SK-N-SH (cell line): ENCODE results near the gene DAZAP2. TPM values are rescaled to one million over a fixed set of nuclear protein-coding genes. Genes with fewer than 3 reads are reported as not detected.

Source experiments
- CTCF ChIA-PET: fragments of 300-600, 350-600 bp; formaldehyde crosslinking; extraction: SDS; loops from one replicate; lab custom pipeline; 2021; lab: Yijun Ruan, JAX
- POLR2A ChIA-PET: fragments of 350-600 bp; sonication (Branson Sonifier 250); formaldehyde crosslinking; extraction: SDS; loops from one replicate; lab custom pipeline; 2020; ENCODE audit warnings: antibody characterized with exemption, inconsistent platforms; lab: Yijun Ruan, JAX
- DNase-seq: peaks from one replicate; pipeline ENCODE4 v3.0.0; 2012
- H2AFZ ChIP-seq: fragments of 200-600 bp; sonication (generic); 2 replicates; pipeline ENCODE4 v1.8.1; 2016; ENCODE audit warnings: antibody characterized with exemption, mild to moderate bottlenecking, low read depth
- H3F3A ChIP-seq: fragments of 200-600 bp; sonication (generic); replicated peaks from 2 replicates; pipeline ENCODE3; 2016; ENCODE audit warnings: antibody characterized with exemption, mild to moderate bottlenecking; ENCODE audit not compliant: insufficient read depth
- H3K27ac ChIP-seq, 2 experiments: fragments of 200-500 bp in 1 of 2; fragments of 200-600 bp in 1 of 2; sonication (Bioruptor generic) in 1 of 2; sonication (generic), shearing (Covaris generic) in 1 of 2; 2 replicates each; pipeline versions ENCODE4 v1.5.1 to v1.6.1; 2014 to 2016; ENCODE audit warnings: low read depth in 2 of 2, inconsistent platforms in 1 of 2, low read length in 1 of 2, mild to moderate bottlenecking in 1 of 2, mixed read lengths in 1 of 2
- H3K27me3 ChIP-seq: fragments of 200-600 bp; sonication (generic), shearing (Covaris generic); 2 replicates; pipeline ENCODE4 v1.6.1; 2016; ENCODE audit warnings: mixed run types; ENCODE audit not compliant: insufficient read depth
- H3K36me3 ChIP-seq, 2 experiments: fragments of 200-500 bp in 1 of 2; fragments of 200-600 bp in 1 of 2; sonication (Bioruptor generic) in 1 of 2; sonication (generic) in 1 of 2; replicated peaks in 1 of 2; 2 replicates each; pipeline versions ENCODE3 to v1.5.1; 2014 to 2016; ENCODE audit warnings: low read length in 1 of 2, mild to moderate bottlenecking in 1 of 2; ENCODE audit not compliant: insufficient read depth in 2 of 2, control insufficient read depth in 1 of 2
- H3K4me1 ChIP-seq, 2 experiments: fragments of 200-500 bp in 1 of 2; fragments of 200-600 bp in 1 of 2; sonication (Bioruptor generic) in 1 of 2; sonication (generic), shearing (Covaris generic) in 1 of 2; 2 replicates each; pipeline versions ENCODE4 v1.5.1 to v1.6.1; 2014 to 2016; ENCODE audit warnings: low read depth in 1 of 2, low read length in 1 of 2, mixed run types in 1 of 2; ENCODE audit not compliant: insufficient read depth in 2 of 2, control insufficient read depth in 1 of 2
- H3K4me2 ChIP-seq: fragments of 200-600 bp; sonication (generic), shearing (Covaris generic); 2 replicates; pipeline ENCODE4 v1.6.1; 2017; ENCODE audit warnings: mixed run types
- H3K4me3 ChIP-seq, 2 experiments: fragments of 200-500 bp in 1 of 2; fragments of 200-600 bp in 1 of 2; sonication (Bioruptor generic) in 1 of 2; sonication (generic), shearing (Covaris generic) in 1 of 2; 2 replicates each; pipeline versions ENCODE4 v1.5.1 to v1.8.1; 2014 to 2016; ENCODE audit warnings: low read depth in 2 of 2, inconsistent platforms in 1 of 2, low read length in 1 of 2, mild to moderate bottlenecking in 1 of 2, mixed read lengths in 1 of 2, moderate library complexity in 1 of 2
- H3K79me2 ChIP-seq: fragments of 200-600 bp; sonication (generic); 2 replicates; pipeline ENCODE4 v1.8.1; 2017; ENCODE audit warnings: mild to moderate bottlenecking; ENCODE audit not compliant: insufficient read depth
- H3K9ac ChIP-seq: fragments of 200-600 bp; sonication (generic); 2 replicates; pipeline ENCODE4 v1.6.1; 2017; ENCODE audit warnings: mixed run types
- H3K9me2 ChIP-seq: fragments of 200-600 bp; sonication (generic); 2 replicates; pipeline ENCODE4 v1.6.1; 2017; ENCODE audit warnings: mixed run types
- H3K9me3 ChIP-seq: fragments of 200-600 bp; sonication (generic); 2 replicates; pipeline ENCODE4 v1.6.1; 2017; ENCODE audit warnings: mixed run types, mild to moderate bottlenecking, moderate library complexity
- H4K20me1 ChIP-seq: fragments of 200-600 bp; sonication (generic); 2 replicates; pipeline ENCODE4 v1.6.1; 2017; ENCODE audit warnings: mild to moderate bottlenecking, mixed run types; ENCODE audit not compliant: insufficient read depth
- CHD2 ChIP-seq: fragments of 150-350 bp; IDR thresholded peaks from 2 replicates; pipeline ENCODE4 v1.6.1; 2018; ENCODE audit warnings: low read length; ENCODE audit not compliant: partially characterized antibody
- FOXM1 ChIP-seq: IDR thresholded peaks from 2 replicates; pipeline ENCODE4 v1.4.0; 2012; ENCODE audit warnings: low read depth, mild to moderate bottlenecking
- GATA2 ChIP-seq: sonication (generic); formaldehyde crosslinking; IDR thresholded peaks from 2 replicates; pipeline ENCODE4 v1.5.0; 2020; ENCODE audit warnings: mild to moderate bottlenecking, missing genetic modification reagents
- MEF2A ChIP-seq: IDR thresholded peaks from 2 replicates; pipeline ENCODE4 v1.4.0; 2012; ENCODE audit warnings: low read depth, borderline replicate concordance
- NFIC ChIP-seq: IDR thresholded peaks from 2 replicates; pipeline ENCODE4 v1.4.0; 2012; ENCODE audit warnings: borderline replicate concordance
- NRF1 ChIP-seq: IDR thresholded peaks from 2 replicates; pipeline ENCODE4 v1.6.1; 2012; ENCODE audit warnings: low read depth, mild to moderate bottlenecking, low read length
- RAD21 ChIP-seq: IDR thresholded peaks from 2 replicates; pipeline ENCODE4 v1.6.1; 2012; ENCODE audit warnings: mild to moderate bottlenecking, low read length
- RFX5 ChIP-seq: IDR thresholded peaks from 2 replicates; pipeline ENCODE4 v1.6.1; 2012; ENCODE audit warnings: mild to moderate bottlenecking, improper control_type of control experiment, low read length
- TAF1 ChIP-seq: IDR thresholded peaks from 2 replicates; pipeline ENCODE4 v1.6.1; 2012; ENCODE audit warnings: low read depth, mild to moderate bottlenecking, low read length, moderate library complexity, borderline replicate concordance
- TEAD4 ChIP-seq: IDR thresholded peaks from 2 replicates; pipeline ENCODE4 v1.4.0; 2012; ENCODE audit warnings: mild to moderate bottlenecking, borderline replicate concordance; ENCODE audit not compliant: insufficient read depth
- YY1 ChIP-seq: IDR thresholded peaks from 2 replicates; pipeline ENCODE4 v1.4.0; 2012; ENCODE audit warnings: low read depth, mild to moderate bottlenecking
- WGBS: methylation state at CpG from one replicate; pipeline ENCODE4 v1.1.6; 2017; ENCODE audit warnings: low lambda C conversion rate; 5-methylcytosine and 5-hydroxymethylcytosine counted together
- polyA plus RNA-seq, 3 experiments: library from polyadenylated mRNA; depleted of rRNA; stranded (reverse); fragments of >200 nt; gene quantifications; 2 replicates each; pipeline ENCODE4 v1.2.3, GENCODE V29; 2012
- TF ChIP-seq, protein P1 (sequence below): IDR thresholded peaks from 2 replicates; pipeline ENCODE4 v1.4.0; 2012; ENCODE audit warnings: low read depth, borderline replicate concordance
- TF ChIP-seq, protein P2 (sequence below): IDR thresholded peaks from 2 replicates; pipeline ENCODE4 v1.4.0; 2012; ENCODE audit warnings: low read depth
- TF ChIP-seq, protein P3 (sequence below): IDR thresholded peaks from 2 replicates; pipeline ENCODE4 v1.6.1; 2012; ENCODE audit warnings: mild to moderate bottlenecking, low read depth, low read length, moderate library complexity
- TF ChIP-seq, protein P4 (sequence below): fragments of 200-600 bp; sonication (generic); IDR thresholded peaks from 2 replicates; pipeline ENCODE4 v1.6.1; 2017; ENCODE audit warnings: antibody characterized with exemption, mild to moderate bottlenecking, moderate library complexity

Gene DAZAP2
- polyA plus RNA-seq, 1 of the 3 experiments (the other 2 are of a cell fraction), result 274 TPM

DNA sequence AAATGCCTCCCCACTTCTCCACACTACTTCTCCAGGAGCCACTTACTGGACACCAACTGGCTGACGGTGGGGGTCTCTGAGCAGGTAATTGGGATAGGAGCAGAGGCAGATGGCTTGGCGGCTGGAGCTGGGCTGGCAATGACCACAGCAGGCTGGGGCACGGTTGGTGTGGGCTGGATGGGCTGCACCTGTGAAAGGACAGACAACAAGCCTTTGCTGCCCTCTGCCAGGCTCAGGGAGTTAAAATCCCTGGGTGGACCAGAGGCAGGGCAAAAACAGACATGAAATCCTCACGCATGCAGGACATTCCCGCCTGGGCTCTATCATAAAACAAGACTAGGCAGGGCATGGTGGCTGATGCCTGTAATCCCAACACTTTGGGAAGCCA is 46.3 kb upstream of the DAZAP2 start:
- Histone ChIP-seq H2AFZ (no peak overlapping the region), H3K9me3 (no peaks in the 10 kb centered on the region), H3F3A (no peaks in the 10 kb centered on the region), H3K4me3 (no peak overlapping the region), H3K36me3 (no peaks in the 10 kb centered on the region), H3K27ac (no peak overlapping the region), H3K79me2 (no peaks in the 10 kb centered on the region), H4K20me1 (no peaks in the 10 kb centered on the region), H3K9me2 (no peaks in the 10 kb centered on the region), H3K9ac (no peak overlapping the region), H3K4me1 (no peaks in the 10 kb centered on the region), H3K4me2 (no peak overlapping the region), H3K27me3 (no peaks in the 10 kb centered on the region)
- ChIA-PET CTCF (no interaction called here), POLR2A (no interaction called here)
- TF ChIP-seq RAD21, result peak; percentile 26; the same call in 1 of the 2 replicates
- TF ChIP-seq, protein P1, sequence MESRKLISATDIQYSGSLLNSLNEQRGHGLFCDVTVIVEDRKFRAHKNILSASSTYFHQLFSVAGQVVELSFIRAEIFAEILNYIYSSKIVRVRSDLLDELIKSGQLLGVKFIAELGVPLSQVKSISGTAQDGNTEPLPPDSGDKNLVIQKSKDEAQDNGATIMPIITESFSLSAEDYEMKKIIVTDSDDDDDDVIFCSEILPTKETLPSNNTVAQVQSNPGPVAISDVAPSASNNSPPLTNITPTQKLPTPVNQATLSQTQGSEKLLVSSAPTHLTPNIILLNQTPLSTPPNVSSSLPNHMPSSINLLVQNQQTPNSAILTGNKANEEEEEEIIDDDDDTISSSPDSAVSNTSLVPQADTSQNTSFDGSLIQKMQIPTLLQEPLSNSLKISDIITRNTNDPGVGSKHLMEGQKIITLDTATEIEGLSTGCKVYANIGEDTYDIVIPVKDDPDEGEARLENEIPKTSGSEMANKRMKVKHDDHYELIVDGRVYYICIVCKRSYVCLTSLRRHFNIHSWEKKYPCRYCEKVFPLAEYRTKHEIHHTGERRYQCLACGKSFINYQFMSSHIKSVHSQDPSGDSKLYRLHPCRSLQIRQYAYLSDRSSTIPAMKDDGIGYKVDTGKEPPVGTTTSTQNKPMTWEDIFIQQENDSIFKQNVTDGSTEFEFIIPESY, result no peak
- no peak for DNase-seq
- WGBS, result 90% methylated on average over 5 of the region's 5 CpGs

DNA sequence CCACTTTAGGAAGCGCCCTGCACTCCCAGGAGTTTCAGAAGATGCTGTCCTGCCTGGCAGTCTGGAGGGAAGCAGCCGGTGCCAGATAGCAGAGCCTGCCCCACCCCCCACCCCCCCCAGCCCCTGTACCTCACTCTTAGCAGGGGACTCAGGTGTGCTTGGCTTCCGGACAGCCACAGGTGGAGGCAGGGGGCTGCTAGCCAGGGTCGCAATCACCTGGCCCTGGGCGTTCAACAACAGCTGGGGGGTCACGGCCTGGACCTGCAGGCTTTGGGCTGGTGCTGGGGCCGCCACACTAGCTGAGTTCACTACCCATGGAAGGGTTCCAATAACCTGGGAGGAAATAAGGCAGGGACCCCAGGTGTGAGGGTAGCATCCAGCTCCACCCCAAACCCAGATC is 42.8 kb upstream of the DAZAP2 start:
- Histone ChIP-seq H3K4me3 (no peak overlapping the region), H3F3A (no peaks in the 10 kb centered on the region), H4K20me1 (no peaks in the 10 kb centered on the region), H3K4me2 (no peak overlapping the region), H3K36me3 (no peaks in the 10 kb centered on the region), H3K9me3 (no peaks in the 10 kb centered on the region), H3K79me2 (no peaks in the 10 kb centered on the region), H3K27ac (no peak overlapping the region), H2AFZ (no peak overlapping the region), H3K4me1 (no peaks in the 10 kb centered on the region), H3K9ac (no peak overlapping the region), H3K27me3 (no peaks in the 10 kb centered on the region), H3K9me2 (no peaks in the 10 kb centered on the region)
- TF ChIP-seq NRF1 (no peak), RFX5 (no peak), MEF2A (no peak), FOXM1 (no peak), YY1 (no peak), TEAD4 (no peak), CHD2 (no peak), RAD21 (no peak), GATA2 (no peak), TAF1 (no peak), NFIC (no peak)
- TF ChIP-seq, protein P2, sequence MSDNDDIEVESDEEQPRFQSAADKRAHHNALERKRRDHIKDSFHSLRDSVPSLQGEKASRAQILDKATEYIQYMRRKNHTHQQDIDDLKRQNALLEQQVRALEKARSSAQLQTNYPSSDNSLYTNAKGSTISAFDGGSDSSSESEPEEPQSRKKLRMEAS, result no peak
- TF ChIP-seq, protein P3, sequence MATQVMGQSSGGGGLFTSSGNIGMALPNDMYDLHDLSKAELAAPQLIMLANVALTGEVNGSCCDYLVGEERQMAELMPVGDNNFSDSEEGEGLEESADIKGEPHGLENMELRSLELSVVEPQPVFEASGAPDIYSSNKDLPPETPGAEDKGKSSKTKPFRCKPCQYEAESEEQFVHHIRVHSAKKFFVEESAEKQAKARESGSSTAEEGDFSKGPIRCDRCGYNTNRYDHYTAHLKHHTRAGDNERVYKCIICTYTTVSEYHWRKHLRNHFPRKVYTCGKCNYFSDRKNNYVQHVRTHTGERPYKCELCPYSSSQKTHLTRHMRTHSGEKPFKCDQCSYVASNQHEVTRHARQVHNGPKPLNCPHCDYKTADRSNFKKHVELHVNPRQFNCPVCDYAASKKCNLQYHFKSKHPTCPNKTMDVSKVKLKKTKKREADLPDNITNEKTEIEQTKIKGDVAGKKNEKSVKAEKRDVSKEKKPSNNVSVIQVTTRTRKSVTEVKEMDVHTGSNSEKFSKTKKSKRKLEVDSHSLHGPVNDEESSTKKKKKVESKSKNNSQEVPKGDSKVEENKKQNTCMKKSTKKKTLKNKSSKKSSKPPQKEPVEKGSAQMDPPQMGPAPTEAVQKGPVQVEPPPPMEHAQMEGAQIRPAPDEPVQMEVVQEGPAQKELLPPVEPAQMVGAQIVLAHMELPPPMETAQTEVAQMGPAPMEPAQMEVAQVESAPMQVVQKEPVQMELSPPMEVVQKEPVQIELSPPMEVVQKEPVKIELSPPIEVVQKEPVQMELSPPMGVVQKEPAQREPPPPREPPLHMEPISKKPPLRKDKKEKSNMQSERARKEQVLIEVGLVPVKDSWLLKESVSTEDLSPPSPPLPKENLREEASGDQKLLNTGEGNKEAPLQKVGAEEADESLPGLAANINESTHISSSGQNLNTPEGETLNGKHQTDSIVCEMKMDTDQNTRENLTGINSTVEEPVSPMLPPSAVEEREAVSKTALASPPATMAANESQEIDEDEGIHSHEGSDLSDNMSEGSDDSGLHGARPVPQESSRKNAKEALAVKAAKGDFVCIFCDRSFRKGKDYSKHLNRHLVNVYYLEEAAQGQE, result no peak
- TF ChIP-seq, protein P4, sequence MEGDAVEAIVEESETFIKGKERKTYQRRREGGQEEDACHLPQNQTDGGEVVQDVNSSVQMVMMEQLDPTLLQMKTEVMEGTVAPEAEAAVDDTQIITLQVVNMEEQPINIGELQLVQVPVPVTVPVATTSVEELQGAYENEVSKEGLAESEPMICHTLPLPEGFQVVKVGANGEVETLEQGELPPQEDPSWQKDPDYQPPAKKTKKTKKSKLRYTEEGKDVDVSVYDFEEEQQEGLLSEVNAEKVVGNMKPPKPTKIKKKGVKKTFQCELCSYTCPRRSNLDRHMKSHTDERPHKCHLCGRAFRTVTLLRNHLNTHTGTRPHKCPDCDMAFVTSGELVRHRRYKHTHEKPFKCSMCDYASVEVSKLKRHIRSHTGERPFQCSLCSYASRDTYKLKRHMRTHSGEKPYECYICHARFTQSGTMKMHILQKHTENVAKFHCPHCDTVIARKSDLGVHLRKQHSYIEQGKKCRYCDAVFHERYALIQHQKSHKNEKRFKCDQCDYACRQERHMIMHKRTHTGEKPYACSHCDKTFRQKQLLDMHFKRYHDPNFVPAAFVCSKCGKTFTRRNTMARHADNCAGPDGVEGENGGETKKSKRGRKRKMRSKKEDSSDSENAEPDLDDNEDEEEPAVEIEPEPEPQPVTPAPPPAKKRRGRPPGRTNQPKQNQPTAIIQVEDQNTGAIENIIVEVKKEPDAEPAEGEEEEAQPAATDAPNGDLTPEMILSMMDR, result no peak
- WGBS, result no CpG with 5 or more reads among the region's 7 CpGs
- DNase-seq, result peak; percentile 14
- ChIA-PET POLR2A (no interaction called here), CTCF (interaction anchor here (0.6 to 1.4 kb wide), 2 partner anchors 20 to 145 kb away, joined by 3 to 4 read pairs; no protein-coding TSS in a partner anchor)
